K562 (cell line): ENCODE data around the gene TOMM6. TPM values are rescaled to one million over a fixed set of nuclear protein-coding genes. Genes with fewer than 3 reads are reported as not detected.
A peak's percentile ranks its signal among the peaks of the same experiment; 100 is the strongest.

Experiments
- ARID1B ChIP-seq: fragments of 450-650 bp; IDR thresholded peaks from 2 replicates; pipeline ENCODE4 v1.6.1; 2016; ENCODE audit warnings: antibody characterized with exemption, mild to moderate bottlenecking, inconsistent platforms
- BDP1 ChIP-seq: IDR thresholded peaks from 3 replicates; pipeline ENCODE4 v1.6.1; 2011; ENCODE audit not compliant: insufficient read length, insufficient read depth
- CBFA2T3 ChIP-seq: fragments of 450-650 bp; IDR thresholded peaks from 2 replicates; pipeline ENCODE4 v1.6.1; 2017
- CXXC5 ChIP-seq: fragments of 250-450 bp; sonication (Bioruptor Pico); IDR thresholded peaks from 2 replicates; pipeline ENCODE4 v1.8.0; 2022; ENCODE audit warnings: inconsistent platforms, mild to moderate bottlenecking, moderate library complexity
- DDX20 ChIP-seq: fragments of 450-650 bp; IDR thresholded peaks from 2 replicates; pipeline ENCODE4 v1.6.1; 2016; ENCODE audit warnings: missing genetic modification characterization, low read depth, mild to moderate bottlenecking, missing compliant biosample characterization, moderate library complexity
- DPF2 ChIP-seq: fragments of 450-650 bp; IDR thresholded peaks from 2 replicates; pipeline ENCODE4 v1.6.1; 2016
- FOXA1 ChIP-seq: fragments of 450-650 bp; IDR thresholded peaks from 2 replicates; pipeline ENCODE4 v1.6.1; 2016; ENCODE audit warnings: mild to moderate bottlenecking, borderline replicate concordance
- HCFC1 ChIP-seq: IDR thresholded peaks from 2 replicates; pipeline ENCODE4 v1.6.1; 2012; ENCODE audit warnings: low read depth, low read length, improper control_type of control experiment
- MCM7 ChIP-seq, 2 experiments: fragments of 450-650 bp; IDR thresholded peaks; 2 replicates each; pipeline ENCODE4 v1.6.1; 2016 to 2018
- MTA1 ChIP-seq: fragments of 450-650 bp; IDR thresholded peaks from 2 replicates; pipeline ENCODE4 v1.6.1; 2017; ENCODE audit warnings: borderline replicate concordance
- NFYB ChIP-seq: IDR thresholded peaks from 2 replicates; pipeline ENCODE4 v1.6.1; 2011; ENCODE audit warnings: mild to moderate bottlenecking, moderate library complexity; ENCODE audit not compliant: insufficient read length; ENCODE audit errors: extremely low read depth
- PCBP1 ChIP-seq: fragments of 200-400 bp; formaldehyde crosslinking; IDR thresholded peaks from 2 replicates; pipeline ENCODE4 v1.6.1; 2018; ENCODE audit warnings: mild to moderate bottlenecking, low read depth, low read length; ENCODE audit not compliant: poor library complexity, severe bottlenecking
- PHB ChIP-seq: fragments of 250-450 bp; sonication (Bioruptor Pico); IDR thresholded peaks from 2 replicates; pipeline ENCODE4 v1.5.0; 2021
- POLR2B ChIP-seq: fragments of 450-650 bp; IDR thresholded peaks from 2 replicates; pipeline ENCODE4 v1.6.1; 2018; ENCODE audit warnings: low read depth; ENCODE audit not compliant: partially characterized antibody
- POLR3G ChIP-seq: IDR thresholded peaks from 2 replicates; pipeline ENCODE4 v1.6.1; 2011; ENCODE audit not compliant: insufficient read length, insufficient replicate concordance; ENCODE audit errors: extremely low read depth
- SMAD1 ChIP-seq: fragments of 150-350 bp; IDR thresholded peaks from 2 replicates; pipeline ENCODE4 v1.6.1; 2014; ENCODE audit warnings: low read length, low read depth; ENCODE audit not compliant: partially characterized antibody
- SMAD2 ChIP-seq: fragments of 150-350 bp; IDR thresholded peaks from 2 replicates; pipeline ENCODE4 v1.6.1; 2014; ENCODE audit warnings: low read depth, mild to moderate bottlenecking, low read length
- SMAD3 ChIP-seq: fragments of 450-650 bp; formaldehyde crosslinking; conservative IDR thresholded peaks from 2 replicates; pipeline ENCODE4 v1.4.0; 2020; ENCODE audit warnings: mild to moderate bottlenecking
- THRAP3 ChIP-seq: fragments of 450-650 bp; IDR thresholded peaks from 2 replicates; pipeline ENCODE4 v1.6.1; 2016; ENCODE audit warnings: mild to moderate bottlenecking, inconsistent platforms, borderline replicate concordance
- ZBED1 ChIP-seq: IDR thresholded peaks from 2 replicates; pipeline ENCODE4 v1.6.1; 2014
- ZC3H4 ChIP-seq: sonication (generic); formaldehyde crosslinking; IDR thresholded peaks from 2 replicates; pipeline ENCODE4 v1.9.0; 2021; ENCODE audit warnings: missing genetic modification reagents, borderline replicate concordance
- ZKSCAN8 ChIP-seq: fragments of 200-800 bp; sonication (Bioruptor generic); IDR thresholded peaks from 2 replicates; pipeline ENCODE4 v1.6.1; 2016; ENCODE audit warnings: missing genetic modification characterization, missing compliant biosample characterization
- ZNF184 ChIP-seq: sonication (generic); formaldehyde crosslinking; IDR thresholded peaks from 2 replicates; pipeline ENCODE4 v1.5.0; 2020; ENCODE audit warnings: missing genetic modification reagents
- polyA plus RNA-seq, 8 experiments: library from polyadenylated mRNA; depleted of rRNA in 4 of 8; stranded (reverse) in 5 of 8; unstranded in 3 of 8; fragments of >200 nt; fragmentation: Nextera tagmentation in 2 of 8; fragmentation: Illumina TruSeq in 1 of 8; extraction: Ambion mirVana in 2 of 8; extraction: Trizol in 1 of 8; gene quantifications; 2 replicates each; pipeline versions ENCODE4 v1.2.1 to v1.2.3, GENCODE V29; 2011 to 2014; ENCODE audit warnings: inconsistent platforms in 1 of 8, missing spikeins in 1 of 8
- total RNA-seq, 7 experiments: library from RNA; depleted of rRNA in 6 of 7; stranded (reverse); fragments of >200 nt in 6 of 7; fragmentation: Illumina TruSeq in 2 of 7; extraction: Trizol in 2 of 7; gene quantifications; 2 replicates each; pipeline versions ENCODE4 v1.2.1 to v1.2.3, GENCODE V29; 2011 to 2021; ENCODE audit warnings: low replicate concordance in 1 of 7
- TF ChIP-seq, protein P1 (sequence below): fragments of 250-450 bp; sonication (Bioruptor Pico); IDR thresholded peaks from 2 replicates; pipeline ENCODE4 v1.4.0; 2020; ENCODE audit warnings: borderline replicate concordance
- TF ChIP-seq, protein P2 (sequence below): sonication (generic); formaldehyde crosslinking; IDR thresholded peaks from 2 replicates; pipeline ENCODE4 v1.8.0; 2022; ENCODE audit warnings: mild to moderate bottlenecking, missing genetic modification reagents
- TF ChIP-seq, protein P3 (sequence below): sonication (generic); formaldehyde crosslinking; IDR thresholded peaks from 2 replicates; pipeline ENCODE4 v1.8.0; 2022; ENCODE audit warnings: mild to moderate bottlenecking, missing genetic modification reagents

The TOMM6 gene
- total and polyA plus RNA-seq, 9 of the 15 experiments (the other 6 are each of a cell fraction or from before 2014, with no cell fraction given), result 380 to 2,097 (median 1,065) TPM

DNA sequence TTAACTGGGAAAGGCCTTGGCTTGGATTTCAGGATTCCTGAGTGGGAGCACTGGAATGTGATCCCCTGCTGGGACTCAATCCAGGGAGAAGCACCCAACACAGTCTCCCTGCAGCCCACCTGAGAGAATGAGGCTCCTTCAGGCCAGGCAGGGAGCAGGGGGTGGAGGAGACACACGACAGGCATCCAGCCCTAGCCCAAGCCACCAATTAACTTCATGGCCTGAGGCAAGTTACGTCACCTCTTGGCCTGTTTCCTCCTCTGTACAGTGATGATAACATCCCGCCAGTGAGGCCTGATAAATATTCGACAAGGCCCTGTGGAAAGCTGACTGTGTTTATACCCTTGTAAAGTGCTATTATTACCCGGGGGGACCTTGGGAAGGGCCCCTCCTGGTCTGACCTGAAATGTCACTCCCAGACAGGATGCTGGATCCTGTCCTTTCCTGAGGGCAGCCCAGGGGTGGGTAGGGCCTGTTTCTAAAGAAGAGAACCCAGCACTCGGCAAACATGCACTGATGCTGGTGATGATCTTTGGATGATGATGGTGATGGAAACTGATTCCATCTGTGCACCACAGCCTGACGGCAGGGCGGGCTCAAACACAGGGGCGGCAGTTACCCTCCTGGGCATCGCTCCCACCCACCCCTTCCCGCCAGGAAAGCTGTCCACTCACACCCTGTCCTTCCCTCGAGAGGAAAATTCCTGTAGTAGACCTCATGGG lies 20.2 kb upstream of the TOMM6 start (continued):
- TF ChIP-seq MTA1, result no peak
- peak; percentile 84 for TF ChIP-seq ARID1B
- no peak for TF ChIP-seq ZC3H4 (CRISPR knock-in tag)
- no peak for TF ChIP-seq HCFC1
- TF ChIP-seq ZNF184, result no peak
- TF ChIP-seq SMAD2, result no peak
- TF ChIP-seq ZBED1, result no peak
- TF ChIP-seq, protein P1, sequence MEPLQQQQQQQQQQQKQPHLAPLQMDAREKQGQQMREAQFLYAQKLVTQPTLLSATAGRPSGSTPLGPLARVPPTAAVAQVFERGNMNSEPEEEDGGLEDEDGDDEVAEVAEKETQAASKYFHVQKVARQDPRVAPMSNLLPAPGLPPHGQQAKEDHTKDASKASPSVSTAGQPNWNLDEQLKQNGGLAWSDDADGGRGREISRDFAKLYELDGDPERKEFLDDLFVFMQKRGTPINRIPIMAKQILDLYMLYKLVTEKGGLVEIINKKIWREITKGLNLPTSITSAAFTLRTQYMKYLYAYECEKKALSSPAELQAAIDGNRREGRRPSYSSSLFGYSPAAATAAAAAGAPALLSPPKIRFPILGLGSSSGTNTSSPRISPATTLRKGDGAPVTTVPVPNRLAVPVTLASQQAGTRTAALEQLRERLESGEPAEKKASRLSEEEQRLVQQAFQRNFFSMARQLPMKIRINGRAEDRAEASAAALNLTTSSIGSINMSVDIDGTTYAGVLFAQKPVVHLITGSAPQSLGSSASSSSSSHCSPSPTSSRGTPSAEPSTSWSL (CRISPR knock-in tag), result no peak
- TF ChIP-seq, protein P2, sequence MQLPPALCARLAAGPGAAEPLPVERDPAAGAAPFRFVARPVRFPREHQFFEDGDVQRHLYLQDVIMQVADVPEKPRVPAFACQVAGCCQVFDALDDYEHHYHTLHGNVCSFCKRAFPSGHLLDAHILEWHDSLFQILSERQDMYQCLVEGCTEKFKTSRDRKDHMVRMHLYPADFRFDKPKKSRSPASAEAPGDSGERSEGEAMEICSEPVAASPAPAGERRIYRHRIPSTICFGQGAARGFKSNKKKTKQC (CRISPR knock-in tag), result no peak
- TF ChIP-seq POLR3G, result no peak
- peak; percentile 68 for TF ChIP-seq DPF2
- TF ChIP-seq PHB (CRISPR knock-in tag), result no peak
- no peak for TF ChIP-seq THRAP3
- peak; percentile 97 for TF ChIP-seq CXXC5 (CRISPR knock-in tag)
- no peak for TF ChIP-seq NFYB
- no peak for TF ChIP-seq FOXA1
- TF ChIP-seq MCM7 (IDR thresholded peaks at IDR 0.05), result no peak
- no peak for TF ChIP-seq BDP1
- no peak for TF ChIP-seq ZKSCAN8 (CRISPR knock-in tag)
- TF ChIP-seq PCBP1, result no peak
- TF ChIP-seq, protein P3, sequence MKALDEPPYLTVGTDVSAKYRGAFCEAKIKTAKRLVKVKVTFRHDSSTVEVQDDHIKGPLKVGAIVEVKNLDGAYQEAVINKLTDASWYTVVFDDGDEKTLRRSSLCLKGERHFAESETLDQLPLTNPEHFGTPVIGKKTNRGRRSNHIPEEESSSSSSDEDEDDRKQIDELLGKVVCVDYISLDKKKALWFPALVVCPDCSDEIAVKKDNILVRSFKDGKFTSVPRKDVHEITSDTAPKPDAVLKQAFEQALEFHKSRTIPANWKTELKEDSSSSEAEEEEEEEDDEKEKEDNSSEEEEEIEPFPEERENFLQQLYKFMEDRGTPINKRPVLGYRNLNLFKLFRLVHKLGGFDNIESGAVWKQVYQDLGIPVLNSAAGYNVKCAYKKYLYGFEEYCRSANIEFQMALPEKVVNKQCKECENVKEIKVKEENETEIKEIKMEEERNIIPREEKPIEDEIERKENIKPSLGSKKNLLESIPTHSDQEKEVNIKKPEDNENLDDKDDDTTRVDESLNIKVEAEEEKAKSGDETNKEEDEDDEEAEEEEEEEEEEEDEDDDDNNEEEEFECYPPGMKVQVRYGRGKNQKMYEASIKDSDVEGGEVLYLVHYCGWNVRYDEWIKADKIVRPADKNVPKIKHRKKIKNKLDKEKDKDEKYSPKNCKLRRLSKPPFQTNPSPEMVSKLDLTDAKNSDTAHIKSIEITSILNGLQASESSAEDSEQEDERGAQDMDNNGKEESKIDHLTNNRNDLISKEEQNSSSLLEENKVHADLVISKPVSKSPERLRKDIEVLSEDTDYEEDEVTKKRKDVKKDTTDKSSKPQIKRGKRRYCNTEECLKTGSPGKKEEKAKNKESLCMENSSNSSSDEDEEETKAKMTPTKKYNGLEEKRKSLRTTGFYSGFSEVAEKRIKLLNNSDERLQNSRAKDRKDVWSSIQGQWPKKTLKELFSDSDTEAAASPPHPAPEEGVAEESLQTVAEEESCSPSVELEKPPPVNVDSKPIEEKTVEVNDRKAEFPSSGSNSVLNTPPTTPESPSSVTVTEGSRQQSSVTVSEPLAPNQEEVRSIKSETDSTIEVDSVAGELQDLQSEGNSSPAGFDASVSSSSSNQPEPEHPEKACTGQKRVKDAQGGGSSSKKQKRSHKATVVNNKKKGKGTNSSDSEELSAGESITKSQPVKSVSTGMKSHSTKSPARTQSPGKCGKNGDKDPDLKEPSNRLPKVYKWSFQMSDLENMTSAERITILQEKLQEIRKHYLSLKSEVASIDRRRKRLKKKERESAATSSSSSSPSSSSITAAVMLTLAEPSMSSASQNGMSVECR (CRISPR knock-in tag), result no peak
- no peak for TF ChIP-seq SMAD1
- no peak for TF ChIP-seq POLR2B
- no peak for TF ChIP-seq SMAD3 (CRISPR knock-in tag)
- TF ChIP-seq CBFA2T3, result peak; percentile 66
- no peak for TF ChIP-seq DDX20 (tag)
